ENCODE measurements around the gene PTP4A2.
A peak's percentile ranks its signal among the peaks of the same experiment; 100 is the strongest.

The PTP4A2 gene

DNA sequence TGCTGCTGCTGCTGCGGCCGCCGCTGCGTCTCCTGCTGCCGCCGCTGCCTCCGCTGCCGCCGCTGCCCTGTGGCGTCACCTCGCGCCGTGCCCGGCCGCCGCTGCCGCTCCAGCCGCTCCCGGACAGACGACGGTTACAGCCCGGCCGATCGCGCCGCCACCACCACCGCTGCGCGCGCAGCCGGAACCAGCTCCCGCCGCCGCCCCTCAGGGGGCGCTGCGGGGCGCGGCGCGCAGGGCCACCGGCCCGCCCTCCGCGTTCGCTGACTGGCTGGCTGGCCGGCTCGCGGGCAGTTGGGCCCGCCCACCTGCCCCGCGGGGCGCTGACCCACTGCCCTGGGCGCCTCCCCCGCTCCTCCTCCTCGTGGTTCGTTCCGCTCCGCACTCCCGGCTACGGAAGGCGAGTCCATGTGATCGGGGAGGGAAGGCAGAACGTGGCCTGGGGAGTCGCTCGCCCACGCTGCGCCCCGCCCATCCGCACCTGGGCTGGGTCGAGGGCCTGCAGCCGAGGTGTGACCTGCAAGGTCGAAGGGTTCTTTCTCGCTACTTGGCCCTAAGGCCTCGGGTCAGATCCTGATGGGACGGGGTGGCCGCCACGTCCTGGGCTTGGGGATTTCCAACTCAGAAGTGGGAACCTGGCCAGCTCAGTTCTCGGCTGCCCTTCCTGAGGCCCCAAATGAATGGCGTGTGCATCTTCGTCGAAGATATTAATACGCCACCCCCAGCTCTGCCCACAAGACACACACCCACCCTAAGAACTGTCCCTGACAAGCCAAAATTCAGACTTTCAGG lies at the start of gene PTP4A2:
Gene PTP4A2 (minus strand): TSS at position 185 of the 792 bp plus-strand sequence. CDS start 19,303 bp downstream, outside the sequence.
- H3K27ac ChIP-seq (ENCODE audit: low read depth, low read length) = peak within 1 kb of the TSS; percentile 95
- H3K9ac ChIP-seq (ENCODE audit: low read length) = peak within 1 kb of the TSS; percentile 89
- no peaks in the 10 kb centered on the region for H3K36me3 ChIP-seq (ENCODE audit: control insufficient read depth, insufficient read depth, low read length)
- H3K27me3 ChIP-seq (ENCODE audit: control insufficient read depth, insufficient read depth, low read length) = no peaks in the 10 kb centered on the region
- peaks cover 24% of the 10 kb centered on the region for H3K4me1 ChIP-seq (ENCODE audit: control insufficient read depth, insufficient read depth, low read length)
- H3K4me3 ChIP-seq (ENCODE audit: low read length) = peak within 1 kb of the TSS; percentile 98

DNA sequence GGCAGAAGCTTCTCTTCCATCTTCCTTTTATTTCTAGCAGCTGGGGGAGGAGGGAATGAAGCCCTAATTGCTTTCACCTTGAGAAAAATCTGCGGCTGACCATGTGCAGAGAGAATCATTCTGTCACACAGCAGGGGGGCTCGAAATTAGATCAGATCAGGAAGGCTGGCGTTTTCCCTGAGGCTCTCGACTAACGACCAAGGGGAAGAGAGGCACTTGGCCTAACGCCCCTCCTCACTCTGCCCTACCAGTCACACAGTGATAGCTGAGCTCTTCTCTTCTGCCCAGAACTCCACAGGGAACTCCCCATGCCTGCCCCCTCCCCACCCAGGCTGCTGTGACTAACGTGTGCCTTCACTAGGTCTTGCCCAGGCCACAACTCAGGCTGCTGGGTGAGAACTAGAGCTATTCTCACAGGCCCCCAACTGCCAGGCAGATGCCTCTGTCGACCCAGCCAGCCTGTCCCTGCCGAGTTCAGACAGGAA lies 49.0 kb upstream of the PTP4A2 start:
- Histone ChIP-seq H3K27ac (ENCODE audit: low read depth, low read length) (no peak overlapping the region), H3K27me3 (ENCODE audit: control insufficient read depth, insufficient read depth, low read length) (no peaks in the 10 kb centered on the region), H3K9ac (ENCODE audit: low read length) (no peak overlapping the region), H3K4me1 (ENCODE audit: control insufficient read depth, insufficient read depth, low read length) (peaks cover 10% of the 10 kb centered on the region), H3K36me3 (ENCODE audit: control insufficient read depth, insufficient read depth, low read length) (no peaks in the 10 kb centered on the region), H3K4me3 (ENCODE audit: low read length) (no peak overlapping the region)

DNA sequence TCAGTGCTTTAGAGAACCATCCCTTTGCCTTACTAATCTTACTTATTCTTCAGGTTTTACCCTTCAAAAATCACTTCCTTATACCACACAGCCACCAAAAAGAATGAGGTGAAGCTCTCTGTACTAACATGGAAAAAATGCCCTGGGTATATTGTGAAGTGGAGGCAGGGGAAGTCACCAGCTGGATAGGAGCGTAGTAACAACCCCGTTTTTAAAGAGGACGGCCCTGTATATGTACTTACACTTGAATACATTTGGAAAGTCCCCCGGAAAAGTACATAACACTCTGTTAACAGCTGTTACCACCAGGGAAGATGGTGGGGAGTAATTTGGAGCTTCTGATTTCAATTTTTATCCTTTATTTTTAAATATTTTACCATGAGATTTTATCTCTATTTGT lies 47.3 kb upstream of the PTP4A2 start:
- peaks cover 10% of the 10 kb centered on the region for H3K4me1 ChIP-seq (ENCODE audit: control insufficient read depth, insufficient read depth, low read length)
- no peaks in the 10 kb centered on the region for H3K36me3 ChIP-seq (ENCODE audit: control insufficient read depth, insufficient read depth, low read length)
- no peak overlapping the region for H3K9ac ChIP-seq (ENCODE audit: low read length)
- H3K27me3 ChIP-seq (ENCODE audit: control insufficient read depth, insufficient read depth, low read length) = no peaks in the 10 kb centered on the region
- H3K27ac ChIP-seq (ENCODE audit: low read depth, low read length) = peak overlapping the region; percentile 68
- H3K4me3 ChIP-seq (ENCODE audit: low read length) = no peak overlapping the region

DNA sequence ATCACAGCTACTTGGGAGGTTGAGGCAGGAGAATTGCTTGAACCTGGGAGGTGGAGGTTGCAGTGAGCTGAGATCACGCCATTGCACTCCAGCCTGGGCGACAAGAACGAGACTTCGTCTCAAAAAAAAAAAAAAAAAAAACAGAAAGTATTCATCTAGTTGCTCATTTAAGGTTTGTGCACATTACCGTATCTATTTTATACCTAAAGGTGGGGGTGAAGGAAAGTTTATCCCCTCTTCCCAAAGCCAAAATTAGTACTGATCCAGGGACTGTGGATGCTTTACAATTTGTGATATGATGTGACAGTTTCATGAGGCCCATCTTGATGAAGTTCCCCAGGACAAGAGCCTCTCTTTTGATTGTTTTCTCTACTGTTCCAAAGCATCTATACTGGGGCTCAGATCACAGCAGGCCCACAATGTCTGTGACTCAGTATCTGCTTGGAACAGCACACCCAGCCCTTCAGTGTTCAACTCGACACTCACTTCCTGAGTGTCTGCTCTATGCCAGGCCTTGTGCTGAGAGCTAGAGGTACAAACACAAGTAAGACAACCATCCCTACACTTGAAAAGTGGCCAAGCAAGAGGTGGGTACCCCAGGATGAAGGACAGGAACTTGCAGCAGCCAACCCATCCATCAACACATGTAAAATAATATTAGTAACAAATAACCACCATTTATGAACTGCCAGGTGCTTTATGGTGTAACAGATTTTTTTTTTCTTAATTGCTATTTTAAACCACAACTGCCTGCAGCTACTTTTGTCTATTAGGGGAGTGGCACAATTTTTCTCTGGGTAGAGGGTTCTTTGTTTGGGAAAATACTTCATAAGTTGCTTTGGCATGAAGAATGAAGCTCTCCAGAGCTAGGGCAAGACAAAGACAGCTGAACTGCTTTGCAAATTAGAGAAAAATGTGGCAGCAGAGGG lies 46.5 kb upstream of the PTP4A2 start:
- Histone ChIP-seq H3K4me3 (ENCODE audit: low read length) (no peak overlapping the region), H3K9ac (ENCODE audit: low read length) (no peak overlapping the region), H3K36me3 (ENCODE audit: control insufficient read depth, insufficient read depth, low read length) (no peaks in the 10 kb centered on the region), H3K4me1 (ENCODE audit: control insufficient read depth, insufficient read depth, low read length) (peaks cover 10% of the 10 kb centered on the region), H3K27ac (ENCODE audit: low read depth, low read length) (peak overlapping the region; percentile 68), H3K27me3 (ENCODE audit: control insufficient read depth, insufficient read depth, low read length) (no peaks in the 10 kb centered on the region)

- no peak overlapping the region for H3K9ac ChIP-seq (ENCODE audit: low read length)
- peaks cover 10% of the 10 kb centered on the region for H3K4me1 ChIP-seq (ENCODE audit: control insufficient read depth, insufficient read depth, low read length)
- H3K27ac ChIP-seq (ENCODE audit: low read depth, low read length) = no peak overlapping the region
- H3K36me3 ChIP-seq (ENCODE audit: control insufficient read depth, insufficient read depth, low read length) = no peaks in the 10 kb centered on the region
- H3K27me3 ChIP-seq (ENCODE audit: control insufficient read depth, insufficient read depth, low read length) = no peaks in the 10 kb centered on the region
- H3K4me3 ChIP-seq (ENCODE audit: low read length) = no peak overlapping the region
Measured at GRCh38 chr1:31981972-31982371, 43.8 kb upstream of the PTP4A2 start.

- Histone ChIP-seq H3K27me3 (ENCODE audit: control insufficient read depth, insufficient read depth, low read length) (no peaks in the 10 kb centered on the region), H3K36me3 (ENCODE audit: control insufficient read depth, insufficient read depth, low read length) (no peaks in the 10 kb centered on the region), H3K9ac (ENCODE audit: low read length) (no peak overlapping the region), H3K4me1 (ENCODE audit: control insufficient read depth, insufficient read depth, low read length) (peaks cover 10% of the 10 kb centered on the region), H3K27ac (ENCODE audit: low read depth, low read length) (no peak overlapping the region), H3K4me3 (ENCODE audit: low read length) (no peak overlapping the region)
Measured at GRCh38 chr1:31981456-31981839, 43.3 kb upstream of the PTP4A2 start.

DNA sequence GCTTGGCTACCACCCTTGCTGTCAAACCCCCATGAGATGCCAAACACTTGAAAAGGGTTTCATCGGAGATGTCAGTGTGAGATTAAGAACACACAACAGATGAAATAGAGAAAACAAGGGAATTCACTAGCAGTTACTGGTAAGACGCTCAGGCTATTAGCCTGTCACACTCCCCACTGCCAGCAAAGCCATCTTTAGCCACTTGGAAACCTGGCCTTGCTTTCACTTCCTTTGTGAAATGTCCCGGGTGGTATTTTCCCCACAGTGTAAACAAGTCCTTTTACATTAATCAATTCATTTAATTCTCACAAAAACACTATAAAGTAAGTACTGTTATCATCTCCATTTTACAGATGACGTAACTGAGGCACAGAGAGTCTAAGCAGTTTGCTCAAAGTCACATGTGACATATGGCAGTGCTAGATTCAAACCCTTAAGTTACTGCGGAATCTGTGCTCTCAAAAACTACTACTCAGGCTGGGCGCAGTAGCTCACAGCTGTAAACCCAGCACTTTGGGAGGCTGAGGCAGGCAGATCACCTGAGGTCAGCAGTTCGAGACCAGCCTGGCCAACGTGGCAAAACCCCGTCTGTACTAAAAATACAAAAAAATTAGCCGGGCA lies 42.8 kb upstream of the PTP4A2 start:
- peaks cover 10% of the 10 kb centered on the region for H3K4me1 ChIP-seq (ENCODE audit: control insufficient read depth, insufficient read depth, low read length)
- no peak overlapping the region for H3K4me3 ChIP-seq (ENCODE audit: low read length)
- no peaks in the 10 kb centered on the region for H3K27me3 ChIP-seq (ENCODE audit: control insufficient read depth, insufficient read depth, low read length)
- H3K27ac ChIP-seq (ENCODE audit: low read depth, low read length) = no peak overlapping the region
- no peaks in the 10 kb centered on the region for H3K36me3 ChIP-seq (ENCODE audit: control insufficient read depth, insufficient read depth, low read length)
- H3K9ac ChIP-seq (ENCODE audit: low read length) = no peak overlapping the region

- H3K4me1 ChIP-seq (ENCODE audit: control insufficient read depth, insufficient read depth, low read length) = no peaks in the 10 kb centered on the region
- H3K36me3 ChIP-seq (ENCODE audit: control insufficient read depth, insufficient read depth, low read length) = no peaks in the 10 kb centered on the region
- no peak overlapping the region for H3K9ac ChIP-seq (ENCODE audit: low read length)
- no peak overlapping the region for H3K4me3 ChIP-seq (ENCODE audit: low read length)
- no peaks in the 10 kb centered on the region for H3K27me3 ChIP-seq (ENCODE audit: control insufficient read depth, insufficient read depth, low read length)
- no peak overlapping the region for H3K27ac ChIP-seq (ENCODE audit: low read depth, low read length)
Measured at GRCh38 chr1:31978843-31979400, 40.8 kb upstream of the PTP4A2 start.

DNA sequence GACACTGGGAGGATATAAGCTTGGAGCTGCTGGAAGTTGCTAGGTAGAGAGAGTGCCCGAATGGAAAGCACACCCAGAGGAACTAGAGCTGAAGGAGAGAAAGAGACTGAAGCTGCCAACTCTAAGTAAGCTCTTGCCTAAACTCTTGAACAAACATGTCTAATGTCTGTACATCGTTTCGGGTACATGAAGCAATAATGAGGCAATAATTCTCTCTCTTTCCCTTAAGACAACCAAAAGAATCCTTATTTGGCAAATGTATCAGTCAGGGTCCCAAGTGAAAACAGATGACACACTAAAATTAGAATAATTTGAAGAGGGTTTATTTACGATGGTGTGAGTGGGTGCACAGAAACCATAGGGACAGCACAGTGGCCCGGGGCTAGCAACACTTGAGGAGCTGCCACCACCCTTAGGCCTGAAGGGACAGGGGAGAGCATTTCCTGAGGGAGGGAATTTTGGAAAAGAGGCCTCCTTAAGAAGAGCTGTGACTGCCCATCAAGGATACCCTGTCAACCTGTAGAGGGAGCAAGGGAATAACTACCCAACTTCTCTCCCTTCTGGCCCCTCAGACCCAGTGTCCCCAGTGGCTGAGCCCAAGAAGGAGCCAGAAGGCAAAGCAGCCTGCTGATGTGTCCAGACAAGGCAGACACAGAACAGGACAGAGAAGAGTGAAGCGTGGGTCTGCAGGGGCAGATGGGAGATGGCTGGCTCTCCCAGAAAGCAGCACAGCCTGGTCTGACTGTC lies 39.4 kb upstream of the PTP4A2 start:
- Histone ChIP-seq H3K27me3 (ENCODE audit: control insufficient read depth, insufficient read depth, low read length) (no peaks in the 10 kb centered on the region), H3K4me1 (ENCODE audit: control insufficient read depth, insufficient read depth, low read length) (no peaks in the 10 kb centered on the region), H3K4me3 (ENCODE audit: low read length) (no peak overlapping the region), H3K27ac (ENCODE audit: low read depth, low read length) (no peak overlapping the region), H3K9ac (ENCODE audit: low read length) (no peak overlapping the region), H3K36me3 (ENCODE audit: control insufficient read depth, insufficient read depth, low read length) (no peaks in the 10 kb centered on the region)

DNA sequence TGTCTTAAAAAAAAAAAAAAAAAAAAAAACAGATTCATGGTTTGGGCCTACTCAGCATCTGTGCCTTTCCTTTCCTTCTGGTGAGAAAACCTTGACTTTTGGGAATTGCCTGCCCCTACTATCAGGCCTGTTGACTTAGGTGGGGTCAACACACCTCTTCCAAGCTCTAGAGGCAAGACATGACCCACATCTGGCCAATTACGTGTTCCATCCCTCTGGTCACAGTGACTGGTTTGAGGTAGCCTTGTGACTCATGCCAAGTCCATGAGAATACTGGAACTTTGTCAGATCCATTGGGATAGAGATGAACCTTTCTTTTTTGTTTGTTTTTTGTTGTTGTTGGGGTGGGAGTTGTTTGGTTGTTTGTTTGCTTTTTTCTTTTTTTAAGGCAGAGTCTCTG lies 38.2 kb upstream of the PTP4A2 start:
- H3K36me3 ChIP-seq (ENCODE audit: control insufficient read depth, insufficient read depth, low read length) = no peaks in the 10 kb centered on the region
- no peaks in the 10 kb centered on the region for H3K27me3 ChIP-seq (ENCODE audit: control insufficient read depth, insufficient read depth, low read length)
- H3K4me1 ChIP-seq (ENCODE audit: control insufficient read depth, insufficient read depth, low read length) = no peaks in the 10 kb centered on the region
- H3K27ac ChIP-seq (ENCODE audit: low read depth, low read length) = no peak overlapping the region
- H3K4me3 ChIP-seq (ENCODE audit: low read length) = no peak overlapping the region
- H3K9ac ChIP-seq (ENCODE audit: low read length) = no peak overlapping the region

DNA sequence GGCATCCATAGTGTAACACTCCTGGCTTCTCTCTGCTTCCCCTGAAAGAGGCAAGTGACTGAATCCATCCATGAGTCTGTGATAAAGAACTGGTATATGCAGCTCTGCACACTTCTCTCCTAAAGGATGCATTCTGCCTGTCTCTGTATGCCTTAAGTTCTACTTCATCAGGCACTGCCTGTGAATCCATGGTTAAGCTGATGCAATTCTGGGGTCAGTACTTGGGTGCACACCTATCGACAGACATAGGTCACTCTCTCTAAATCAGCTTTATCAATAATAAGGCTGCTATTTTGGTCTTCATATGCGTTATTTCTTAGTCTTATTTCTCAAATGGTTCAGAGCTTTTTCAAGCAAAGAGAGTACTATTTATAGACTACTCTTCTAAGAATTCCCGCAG lies 32.7 kb upstream of the PTP4A2 start:
- H3K27ac ChIP-seq (ENCODE audit: low read depth, low read length) = no peak overlapping the region
- H3K27me3 ChIP-seq (ENCODE audit: control insufficient read depth, insufficient read depth, low read length) = no peaks in the 10 kb centered on the region
- no peak overlapping the region for H3K9ac ChIP-seq (ENCODE audit: low read length)
- H3K36me3 ChIP-seq (ENCODE audit: control insufficient read depth, insufficient read depth, low read length) = no peaks in the 10 kb centered on the region
- no peak overlapping the region for H3K4me3 ChIP-seq (ENCODE audit: low read length)
- H3K4me1 ChIP-seq (ENCODE audit: control insufficient read depth, insufficient read depth, low read length) = no peaks in the 10 kb centered on the region
